HG03039 (cell line): Measurements from ENCODE around the gene MATN3.

Experiments used
- ATAC-seq: cut with Tn5 transposase; IDR thresholded peaks from one replicate; pipeline ENCODE4 v1.9.1; 2021; ENCODE audit warnings: mild to moderate bottlenecking, moderate library complexity; ENCODE audit not compliant: unreplicated experiment

The MATN3 gene

DNA sequence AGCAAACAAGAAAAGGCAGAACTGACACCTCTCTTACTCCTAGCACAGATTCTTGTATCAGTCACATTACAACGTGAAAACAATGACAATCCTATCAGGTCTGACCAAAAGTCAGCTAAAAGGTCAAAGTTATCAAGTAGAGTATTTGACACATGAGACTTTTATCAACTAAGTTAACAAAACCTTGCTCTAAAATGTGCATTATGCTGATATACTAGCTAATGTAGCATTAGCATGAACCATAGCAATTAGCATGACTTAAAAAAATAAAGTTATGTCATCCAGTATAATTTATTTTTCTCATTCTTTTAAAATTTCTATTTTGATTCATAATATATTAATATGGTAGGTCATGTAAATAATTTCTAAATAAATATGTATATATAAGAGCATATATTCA lies 69.3 kb downstream of the MATN3 start:
- ATAC-seq: no peak

DNA sequence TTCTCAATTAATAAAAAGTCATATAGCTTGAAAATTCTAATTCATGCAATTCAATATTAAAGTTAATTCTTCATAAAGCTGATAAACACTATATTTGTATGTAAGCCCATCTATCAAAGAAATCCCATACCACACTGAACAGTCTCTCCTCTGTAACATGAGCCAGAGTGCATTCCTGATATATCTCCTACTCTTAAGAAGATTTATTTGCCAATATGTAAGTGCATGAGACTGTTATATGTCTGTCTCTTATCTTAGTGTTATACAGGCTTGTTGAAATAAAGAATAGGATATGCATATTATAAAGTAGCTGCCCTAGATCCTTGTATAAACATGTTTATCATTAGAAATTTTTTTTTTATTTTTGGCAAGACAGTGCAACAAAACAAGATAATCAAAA lies 70.3 kb downstream of the MATN3 start:
- ATAC-seq: no peak
